Measurements from ENCODE around the gene DPPA3. TPM values are rescaled to one million over a fixed set of nuclear protein-coding genes. Genes with fewer than 3 reads are reported as not detected.
"Not testable (repeated sequence)": the region's sequence is repeated elsewhere in the genome, so short reads cannot be mapped to it uniquely, and the experiment has no call there.

DPPA3 gene
- total RNA-seq, 1 donor from 2014 or later: not detected

GRCh38 chr12:7677432-7677888, 33.8 kb upstream of the DPPA3 start:
- peak in 1 of 2 donors; percentile 54 for ATAC-seq
- H3K9me3 ChIP-seq; H3K4me3 ChIP-seq; H3K36me3 ChIP-seq; H3K27ac ChIP-seq; H3K27me3 ChIP-seq (ENCODE audit: low read depth); intact Hi-C loops (cut with DNase I); DNase-seq; H3K4me1 ChIP-seq: not testable (repeated sequence)
- peak; percentile 29 for TF ChIP-seq CTCF (IDR thresholded peaks at IDR 0.05)

DNA sequence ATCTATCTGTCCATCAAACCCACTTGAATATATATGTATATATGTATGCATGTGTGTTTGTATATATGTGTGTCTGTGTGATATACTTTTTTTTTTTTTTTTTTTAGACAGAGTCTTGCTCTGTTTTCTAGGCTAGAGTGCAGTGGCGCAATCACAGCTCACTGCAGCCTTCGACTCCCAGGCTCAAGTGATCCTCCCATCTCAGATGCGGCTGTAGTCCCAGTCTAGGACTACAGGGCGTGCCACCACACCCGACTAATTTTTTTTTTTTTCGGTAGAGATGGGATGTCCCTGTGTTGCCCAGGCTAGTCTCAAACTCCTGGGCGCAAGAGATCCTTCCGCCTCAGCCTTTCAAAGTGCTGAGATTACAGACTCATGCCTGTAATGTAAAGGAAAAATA, 32.5 kb upstream of the DPPA3 start:
- intact Hi-C loops (cut with DNase I): no loop called here
- Histone ChIP-seq H3K36me3 (no peaks in the 10 kb centered on the region), H3K4me3 (no peak overlapping the region), H3K4me1 (peaks cover 5% of the 10 kb centered on the region), H3K9me3 (no peaks in the 10 kb centered on the region), H3K27me3 (ENCODE audit: low read depth) (peaks cover 4% of the 10 kb centered on the region), H3K27ac (no peak overlapping the region)
- DNase-seq: no peak
- no peak for ATAC-seq
- TF ChIP-seq CTCF (IDR thresholded peaks at IDR 0.05): no peak

- intact Hi-C loops (cut with DNase I): no loop called here
- no peak overlapping the region for H3K27ac ChIP-seq
- no peak for ATAC-seq
- H3K27me3 ChIP-seq (ENCODE audit: low read depth): peaks cover 4% of the 10 kb centered on the region
- no peak overlapping the region for H3K4me3 ChIP-seq
- peaks cover 5% of the 10 kb centered on the region for H3K4me1 ChIP-seq
- H3K9me3 ChIP-seq: no peaks in the 10 kb centered on the region
- H3K36me3 ChIP-seq: no peaks in the 10 kb centered on the region
- no peak for TF ChIP-seq CTCF (IDR thresholded peaks at IDR 0.05)
- no peak for DNase-seq
These were observed 31.8 kb upstream of the DPPA3 start for GRCh38 chr12:7679251-7680045.

GRCh38 chr12:7681535-7681934, 29.7 kb upstream of the DPPA3 start:
- no peak for TF ChIP-seq CTCF (IDR thresholded peaks at IDR 0.05)
- peaks cover 4% of the 10 kb centered on the region for H3K27me3 ChIP-seq (ENCODE audit: low read depth)
- no peaks in the 10 kb centered on the region for H3K9me3 ChIP-seq
- no peaks in the 10 kb centered on the region for H3K36me3 ChIP-seq
- no peak for ATAC-seq
- H3K4me3 ChIP-seq: no peak overlapping the region
- peaks cover 5% of the 10 kb centered on the region for H3K4me1 ChIP-seq
- intact Hi-C loops (cut with DNase I): no loop called here
- DNase-seq: no peak
- no peak overlapping the region for H3K27ac ChIP-seq

DNA sequence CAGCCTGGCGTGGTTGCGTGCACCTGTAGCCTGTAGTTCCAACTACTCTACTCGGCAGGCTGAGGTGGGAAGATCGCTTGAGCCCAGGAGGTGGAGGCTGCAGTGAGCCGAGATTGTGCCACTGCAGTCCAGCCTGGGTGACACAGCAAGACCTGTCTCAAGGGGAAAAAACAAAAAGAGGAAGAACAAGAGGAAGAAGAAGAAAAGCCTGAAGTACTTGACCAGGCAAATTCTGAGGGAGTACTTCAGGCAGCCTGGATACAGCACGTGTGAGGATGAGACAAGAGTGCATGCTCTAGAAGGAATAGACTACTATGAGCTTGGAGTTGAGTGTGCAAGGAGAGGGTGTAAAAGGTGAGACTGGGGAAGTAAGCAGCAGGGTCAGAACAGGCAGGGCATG, 17.4 kb upstream of the DPPA3 start:
- intact Hi-C loops (cut with DNase I): no loop called here
- no peaks in the 10 kb centered on the region for H3K36me3 ChIP-seq
- peak; percentile 36 to 41 for ATAC-seq
- peaks cover 10% of the 10 kb centered on the region for H3K4me1 ChIP-seq
- no peaks in the 10 kb centered on the region for H3K9me3 ChIP-seq
- TF ChIP-seq CTCF (IDR thresholded peaks at IDR 0.05): no peak
- H3K27ac ChIP-seq: no peak overlapping the region
- H3K4me3 ChIP-seq: no peak overlapping the region
- no peak for DNase-seq
- H3K27me3 ChIP-seq (ENCODE audit: low read depth): no peaks in the 10 kb centered on the region

Data from lower lobe of right lung (tissue), 2 donors.